ENCODE data around the gene CTU1.
"Not testable (repeated sequence)": the region's sequence is repeated elsewhere in the genome, so short reads cannot be mapped to it uniquely, and the experiment has no call there.

The CTU1 gene

DNA sequence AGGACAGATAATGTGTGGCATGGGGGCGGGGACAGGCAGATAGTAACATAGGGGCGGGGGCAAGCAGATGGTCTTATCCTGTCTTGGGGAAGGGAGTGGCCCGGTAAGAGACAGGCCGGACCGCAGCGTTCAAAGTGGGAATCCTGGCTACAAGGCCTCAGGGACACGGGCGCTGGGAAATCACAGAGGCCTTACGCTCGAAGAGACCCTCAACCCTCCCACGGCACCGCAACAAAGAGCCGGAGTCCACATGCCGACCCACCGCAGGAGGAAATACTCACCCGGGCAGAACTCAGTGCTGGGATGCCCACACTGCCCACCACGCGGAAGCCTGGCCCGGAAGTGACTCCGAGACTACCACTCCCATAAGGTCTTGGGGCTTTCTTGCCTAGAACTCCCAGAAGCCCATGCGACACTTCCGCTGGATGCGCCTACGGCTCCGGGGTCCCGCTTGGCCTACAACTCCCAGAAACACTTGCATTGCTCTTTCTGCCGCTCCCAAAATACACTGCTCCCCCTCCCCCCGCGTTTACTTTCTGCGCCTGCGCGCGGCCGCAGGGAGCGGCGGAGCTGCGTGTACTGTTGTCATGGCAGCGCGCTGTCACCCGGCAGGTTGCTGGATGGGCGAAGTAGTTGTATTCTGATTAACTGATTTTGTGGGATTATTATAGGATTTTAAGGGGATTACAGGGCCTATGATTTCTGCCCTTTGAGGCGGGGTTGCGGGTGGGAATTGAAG lies at the start of gene CTU1:
Gene CTU1, minus strand, starts transcription at position 344 of the 739 bp plus-strand sequence. CDS start 3,840 bp downstream, outside the sequence.
- peak; percentile 96 for DNase-seq

DNA sequence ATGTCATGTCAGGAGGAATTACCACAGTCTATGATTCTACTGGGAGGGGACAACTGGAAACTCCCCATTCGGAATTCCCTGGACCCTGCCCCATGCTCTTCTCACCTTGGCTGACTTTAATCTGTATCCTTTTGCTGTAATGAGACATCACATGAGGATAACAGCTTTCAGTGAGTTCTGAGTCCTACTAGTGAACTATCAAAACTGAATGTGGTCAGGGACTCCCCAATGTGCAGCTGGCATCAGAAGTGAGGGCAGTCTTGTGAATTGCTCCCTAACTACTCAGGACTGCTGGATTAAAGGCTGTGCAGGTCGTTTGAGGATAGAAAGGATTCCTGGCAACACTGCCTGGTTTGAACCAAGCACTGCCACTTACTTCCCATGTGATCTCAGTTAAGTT lies 49.1 kb upstream of the CTU1 start:
- DNase-seq, result no peak

DNA sequence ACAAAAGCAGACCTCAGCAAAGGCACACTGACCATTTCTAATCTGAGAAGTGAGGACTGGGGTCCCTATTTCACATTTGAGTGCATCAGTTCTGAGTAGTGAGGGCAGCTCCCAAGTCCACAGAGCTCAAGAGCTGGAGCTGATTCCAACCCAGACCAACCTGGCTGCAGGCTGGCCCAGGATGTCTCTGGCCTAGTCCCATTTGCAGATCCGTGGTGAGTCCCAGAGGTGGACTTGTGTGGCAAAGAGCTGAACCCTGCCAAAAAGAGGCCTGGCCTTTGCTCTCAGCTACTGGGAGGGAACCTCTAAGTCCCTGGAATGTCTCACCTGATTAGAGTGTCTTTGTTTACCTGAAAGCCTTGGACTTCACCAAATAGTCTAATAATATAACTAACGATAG lies 48.5 kb upstream of the CTU1 start:
- DNase-seq, result no peak

DNA sequence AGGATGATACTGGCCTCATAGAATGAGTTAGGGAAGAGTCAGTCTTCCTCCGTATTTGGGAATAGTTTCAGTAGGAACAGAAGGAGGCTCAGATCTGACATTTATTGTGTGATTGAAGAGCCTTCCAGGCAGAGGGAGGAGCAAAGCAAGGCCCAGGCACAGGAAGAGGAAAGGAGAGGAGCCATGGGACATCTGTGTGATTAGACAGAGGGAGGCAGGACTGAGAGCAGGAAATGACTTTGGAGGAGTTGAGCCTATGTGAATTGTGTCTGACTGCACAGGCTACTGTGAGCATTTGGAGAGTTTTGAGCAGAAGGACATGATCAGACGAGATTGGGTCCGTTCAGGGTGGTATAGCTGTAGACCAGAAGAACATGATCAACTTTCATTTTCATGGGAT lies 42.4 kb upstream of the CTU1 start:
- DNase-seq, result no peak

DNA sequence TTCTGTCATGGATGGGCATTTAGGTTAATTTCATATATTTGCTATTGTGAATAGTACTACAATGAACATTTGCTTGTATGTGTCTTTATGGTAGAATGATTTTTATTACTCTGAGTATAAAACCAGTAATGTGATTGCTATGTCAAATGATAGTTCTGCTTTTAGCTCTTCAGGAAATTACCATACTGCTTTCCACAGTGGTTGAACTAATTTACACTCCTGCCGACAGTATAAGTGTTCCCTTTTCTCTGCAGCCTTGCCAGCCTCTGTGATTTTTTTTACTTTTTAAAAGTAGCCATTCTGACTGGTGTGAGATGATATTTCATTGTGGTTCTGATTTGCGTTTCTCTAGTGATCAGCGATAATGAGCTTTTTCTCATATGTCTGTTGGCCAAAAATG lies 40.4 kb upstream of the CTU1 start:
- no peak for DNase-seq

DNA sequence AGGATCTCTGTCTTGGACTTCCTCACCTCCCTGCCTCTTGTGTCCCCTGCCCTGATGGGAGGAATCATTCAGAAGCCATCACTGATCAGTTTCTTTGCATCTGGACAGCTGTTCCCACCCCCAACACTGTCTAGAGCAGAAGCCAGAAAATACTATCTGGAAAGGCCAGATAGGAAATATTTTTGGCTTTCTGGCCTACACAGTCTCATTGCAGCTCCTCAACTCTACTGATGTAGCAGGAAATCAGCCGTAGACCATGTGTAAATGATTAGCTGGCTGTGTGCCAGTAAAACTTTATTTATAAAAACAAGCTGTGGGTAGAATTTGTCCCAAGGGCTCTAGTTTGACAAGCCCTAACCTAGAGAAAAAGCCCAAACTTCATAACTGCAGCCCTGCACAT lies 39.5 kb upstream of the CTU1 start:
- no peak for DNase-seq

DNA sequence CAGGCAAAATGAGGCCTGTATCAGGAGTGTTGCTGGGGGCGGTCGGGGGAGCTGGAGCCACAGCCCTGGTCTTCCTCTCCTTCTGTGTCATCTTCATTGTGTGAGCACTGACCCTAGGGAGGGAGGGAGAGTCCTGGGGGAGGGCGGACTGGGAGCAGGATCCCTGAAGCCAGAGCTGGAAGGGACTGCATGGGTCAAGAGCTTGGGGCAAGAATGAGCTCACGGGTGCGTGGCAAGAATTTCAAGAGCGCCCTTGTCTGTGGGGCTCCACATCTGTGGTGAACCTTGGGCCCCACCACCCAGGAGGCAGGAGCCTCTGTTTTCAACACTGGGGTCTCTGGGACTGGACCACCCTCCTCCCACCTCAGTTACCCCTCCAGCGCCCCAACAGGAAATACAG lies 38.5 kb upstream of the CTU1 start:
- DNase-seq, result no peak

DNA sequence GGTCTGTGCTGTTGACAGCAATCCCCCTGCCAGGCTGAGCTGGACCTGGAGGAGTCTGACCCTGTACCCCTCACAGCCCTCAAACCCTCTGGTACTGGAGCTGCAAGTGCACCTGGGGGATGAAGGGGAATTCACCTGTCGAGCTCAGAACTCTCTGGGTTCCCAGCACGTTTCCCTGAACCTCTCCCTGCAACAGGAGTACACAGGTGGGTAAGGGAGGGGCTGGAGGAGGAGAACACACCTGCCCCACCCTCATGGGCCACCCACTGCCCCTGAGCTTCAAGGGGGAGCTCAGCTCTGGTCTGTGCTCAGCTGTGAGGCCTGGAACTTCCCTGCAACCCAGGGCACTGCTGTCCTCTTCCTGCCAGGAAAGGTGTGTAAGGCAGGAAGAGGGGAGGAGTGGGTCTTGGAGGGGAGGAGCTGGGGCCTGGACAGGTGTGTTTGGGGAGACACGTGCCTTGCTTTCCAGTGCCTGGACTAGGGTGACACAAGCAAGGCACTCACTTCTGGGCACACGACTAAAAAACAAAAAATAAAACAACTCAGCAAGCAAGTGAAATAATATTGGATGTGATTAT lies 37.8 kb upstream of the CTU1 start:
- DNase-seq, result no peak

DNA sequence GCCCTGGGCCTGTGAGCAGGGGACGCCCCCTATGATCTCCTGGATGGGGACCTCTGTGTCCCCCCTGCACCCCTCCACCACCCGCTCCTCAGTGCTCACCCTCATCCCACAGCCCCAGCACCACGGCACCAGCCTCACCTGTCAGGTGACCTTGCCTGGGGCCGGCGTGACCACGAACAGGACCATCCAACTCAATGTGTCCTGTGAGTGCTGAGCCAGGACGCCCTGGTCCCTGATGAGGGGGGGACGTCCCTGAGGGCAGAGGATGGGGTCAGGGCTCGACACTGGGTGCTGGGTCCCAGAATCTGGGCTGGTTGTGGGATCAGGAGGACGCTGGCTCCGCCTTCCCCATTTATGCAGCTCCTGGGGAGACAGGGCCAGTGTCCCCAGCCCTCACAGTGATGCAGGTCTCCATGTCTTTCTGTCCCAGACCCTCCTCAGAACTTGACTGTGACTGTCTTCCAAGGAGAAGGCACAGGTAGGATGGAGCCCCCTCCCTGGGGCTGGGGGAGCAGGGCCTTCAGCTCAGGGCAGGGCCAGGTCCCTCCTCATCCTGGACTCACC lies 36.4 kb upstream of the CTU1 start:
- no peak for DNase-seq

DNA sequence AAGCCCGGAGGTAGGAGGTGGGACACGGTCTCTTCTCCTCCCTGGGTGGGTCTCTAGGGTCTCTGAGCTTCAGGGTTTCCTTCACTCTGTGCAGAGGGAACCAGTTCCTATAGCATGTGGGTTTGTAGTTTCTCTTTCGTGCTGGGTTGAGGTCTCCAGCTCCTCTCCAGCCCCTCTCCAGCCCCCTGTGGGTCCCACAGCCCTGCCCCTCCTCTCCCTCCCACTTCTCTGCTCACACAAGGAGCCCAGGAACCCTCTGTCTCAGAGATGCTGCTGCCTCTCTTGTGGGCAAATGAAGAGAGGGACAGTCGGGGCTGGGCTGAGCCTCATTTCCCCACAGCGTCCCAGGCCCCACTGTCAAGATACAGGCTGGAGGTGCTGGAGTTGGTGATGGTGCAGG lies 35.3 kb upstream of the CTU1 start:
- DNase-seq, result no peak

DNA sequence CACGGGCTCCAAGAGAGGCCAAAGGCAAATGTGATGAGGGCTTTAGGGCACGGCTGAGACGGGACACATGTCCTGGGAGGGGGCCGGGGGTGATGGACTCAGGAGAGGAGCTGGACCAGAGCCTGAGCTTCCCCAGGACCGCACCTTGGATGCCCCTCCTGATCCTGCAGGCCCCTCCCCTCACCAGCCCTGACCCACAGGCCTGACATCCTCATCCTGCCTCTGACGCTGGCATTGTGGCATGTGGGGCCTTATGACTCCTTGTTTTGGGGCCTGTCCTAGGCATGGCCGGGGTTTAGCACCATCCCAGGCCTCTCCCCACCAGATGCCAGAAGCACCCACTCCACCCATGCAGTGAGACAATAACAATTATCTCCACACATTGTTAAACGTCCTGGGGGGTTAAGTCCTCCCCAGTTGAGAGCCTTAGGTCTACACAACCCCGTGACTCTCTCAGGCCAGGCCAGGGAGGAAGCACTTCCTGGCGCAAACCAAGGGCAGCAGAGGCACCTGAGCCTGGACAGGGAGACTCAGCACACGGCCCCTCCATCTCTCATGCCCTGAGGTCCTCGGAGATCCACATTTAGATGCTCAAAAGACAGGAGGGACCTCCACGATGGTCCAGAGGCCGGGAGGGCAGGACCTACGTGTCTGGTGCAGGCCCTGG lies 34.7 kb upstream of the CTU1 start:
- not testable (repeated sequence) for DNase-seq

DNA sequence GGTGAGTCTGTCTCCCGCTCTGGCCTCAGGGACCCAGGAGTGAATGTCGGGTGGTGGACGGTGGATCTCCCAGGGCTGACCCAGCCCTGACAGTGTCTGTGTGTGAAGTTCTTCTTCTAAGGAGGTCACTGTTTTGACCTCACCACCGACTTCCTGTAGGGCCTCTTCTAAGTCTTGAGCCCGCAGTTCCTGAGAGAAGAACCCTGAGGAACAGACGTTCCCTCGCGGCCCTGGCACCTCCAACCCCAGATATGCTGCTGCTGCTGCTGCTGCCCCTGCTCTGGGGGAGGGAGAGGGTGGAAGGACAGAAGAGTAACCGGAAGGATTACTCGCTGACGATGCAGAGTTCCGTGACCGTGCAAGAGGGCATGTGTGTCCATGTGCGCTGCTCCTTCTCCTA lies 33.9 kb upstream of the CTU1 start, which contains the start of gene SIGLEC7:
Gene SIGLEC7, plus strand, starts transcription at position 183 of the 400 bp plus-strand sequence. Its CDS starts 69 bp downstream, at position 252.
- DNase-seq, result no peak

DNA sequence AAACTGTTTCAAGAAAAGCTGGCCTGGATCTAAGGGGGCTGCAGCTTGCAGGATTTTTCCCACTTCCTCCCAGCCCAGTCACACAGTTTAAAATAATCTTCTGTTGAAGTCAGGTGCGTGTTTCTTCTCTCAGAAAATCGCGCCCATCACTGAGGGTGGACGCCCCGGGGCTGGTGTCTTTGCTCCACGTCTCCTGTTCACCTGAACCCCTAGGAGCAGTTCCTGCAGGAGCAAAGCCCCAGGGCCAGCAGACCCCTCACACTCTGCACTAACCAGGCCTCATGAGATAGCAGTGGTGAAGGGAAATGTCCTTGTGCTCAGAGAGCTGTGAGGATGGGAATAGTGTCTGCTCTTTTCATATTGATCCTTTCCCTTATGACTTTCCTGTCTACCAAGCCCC lies 33.0 kb upstream of the CTU1 start:
- DNase-seq, result no peak

DNA sequence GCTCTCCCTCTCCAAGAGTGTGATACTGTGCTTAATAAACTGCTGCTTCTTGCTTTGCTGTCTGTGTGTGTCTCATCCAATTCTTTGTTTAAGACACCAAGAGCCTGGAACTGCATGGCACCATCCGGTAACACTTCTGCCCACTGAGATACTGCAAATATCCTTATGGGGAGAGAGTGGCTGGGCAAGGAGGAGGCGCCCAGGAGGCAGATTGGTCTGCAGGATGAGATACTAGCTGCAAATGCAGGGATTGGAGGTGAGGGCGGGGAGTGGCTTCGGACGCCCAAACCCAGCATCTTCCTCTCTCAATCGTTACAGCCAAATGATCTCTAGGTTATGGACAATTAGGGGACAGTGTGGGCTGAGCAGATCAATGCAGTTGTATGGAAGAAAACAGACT lies 32.2 kb upstream of the CTU1 start:
- no peak for DNase-seq

DNA sequence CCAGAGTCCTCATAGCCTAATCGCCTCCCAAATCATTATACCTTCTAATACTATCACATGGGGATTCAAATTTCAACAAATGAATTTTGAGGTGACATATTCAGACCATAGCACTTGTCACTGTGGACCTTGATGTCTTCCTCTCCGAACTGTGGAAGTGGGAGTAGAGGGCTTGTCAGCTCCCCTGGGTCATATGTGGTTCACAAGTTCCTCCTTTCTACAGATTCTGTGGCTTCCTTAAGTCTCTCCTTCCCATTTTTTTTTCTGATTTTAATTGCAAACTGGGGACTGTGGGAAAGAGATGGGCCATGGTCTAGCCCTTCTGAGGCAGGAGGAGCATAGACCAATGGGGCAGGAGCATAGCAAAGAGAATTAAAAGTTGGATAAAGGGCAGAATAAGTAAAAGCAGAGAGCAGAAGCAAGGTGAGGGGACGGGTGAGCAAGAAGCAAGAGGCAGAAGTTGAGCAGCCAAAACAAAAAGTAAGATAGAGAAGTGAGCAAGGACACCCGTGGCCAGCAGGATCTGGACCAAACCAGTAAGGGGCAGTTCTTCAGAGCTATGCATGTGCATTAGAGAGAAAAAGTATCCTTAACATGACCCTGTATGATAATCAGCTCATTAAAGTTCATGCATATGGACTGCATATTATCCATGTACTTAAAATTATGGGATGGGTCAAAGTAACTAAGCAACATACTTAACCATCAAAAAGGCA lies 31.2 kb upstream of the CTU1 start:
- no peak for DNase-seq

DNA sequence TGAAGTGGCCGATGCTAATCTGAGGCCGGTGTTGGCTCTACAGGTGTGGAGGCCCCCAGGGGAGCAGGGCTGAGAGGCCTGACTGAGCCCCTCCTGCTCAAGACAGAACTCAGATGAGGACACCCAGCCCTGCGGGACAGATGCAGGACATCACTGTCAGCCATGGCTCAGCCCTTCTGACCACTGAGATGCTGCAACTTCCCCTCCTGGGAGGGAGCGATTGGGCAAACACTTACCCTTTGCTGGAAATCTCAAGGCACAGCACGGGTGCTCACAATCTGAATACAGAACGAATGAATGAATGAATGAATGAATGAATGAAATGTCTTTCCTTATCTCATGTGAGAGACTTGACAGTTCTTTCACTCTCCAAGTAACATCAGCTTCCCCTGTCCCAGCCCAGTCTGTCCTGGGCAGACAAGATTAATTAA lies 30.4 kb upstream of the CTU1 start:
- DNase-seq, result no peak

DNA sequence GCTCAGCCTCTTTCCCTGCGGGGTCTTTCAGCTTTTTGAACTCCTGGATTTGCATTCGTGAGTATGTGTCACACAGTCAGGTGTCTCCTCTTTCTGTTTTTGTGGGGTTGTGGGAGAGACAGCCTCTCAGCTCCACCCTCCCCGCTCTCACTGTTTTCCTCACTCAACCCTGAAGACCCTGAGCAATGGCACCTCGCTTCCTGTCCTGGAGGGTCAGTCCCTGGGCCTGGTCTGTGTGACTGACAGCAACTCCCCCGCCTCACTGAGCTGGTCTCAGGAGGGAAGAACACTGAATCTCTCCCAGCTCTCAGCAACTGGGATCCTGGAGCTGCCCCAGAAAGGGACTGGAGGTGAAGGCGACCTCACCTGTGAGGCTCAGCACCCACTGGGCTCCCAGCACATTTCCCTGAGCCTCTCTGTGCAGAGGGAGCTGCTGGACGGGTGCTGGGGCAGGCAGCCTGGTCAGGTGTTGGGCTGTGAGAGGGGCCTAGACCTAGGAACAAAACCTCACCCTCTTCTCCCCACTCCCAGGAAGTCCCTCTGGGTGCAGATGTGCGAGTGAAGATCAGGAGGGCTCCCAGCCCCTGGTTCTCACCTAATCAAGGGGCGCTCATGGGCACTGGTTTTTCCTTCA lies 29.7 kb upstream of the CTU1 start:
- no peak for DNase-seq

DNA sequence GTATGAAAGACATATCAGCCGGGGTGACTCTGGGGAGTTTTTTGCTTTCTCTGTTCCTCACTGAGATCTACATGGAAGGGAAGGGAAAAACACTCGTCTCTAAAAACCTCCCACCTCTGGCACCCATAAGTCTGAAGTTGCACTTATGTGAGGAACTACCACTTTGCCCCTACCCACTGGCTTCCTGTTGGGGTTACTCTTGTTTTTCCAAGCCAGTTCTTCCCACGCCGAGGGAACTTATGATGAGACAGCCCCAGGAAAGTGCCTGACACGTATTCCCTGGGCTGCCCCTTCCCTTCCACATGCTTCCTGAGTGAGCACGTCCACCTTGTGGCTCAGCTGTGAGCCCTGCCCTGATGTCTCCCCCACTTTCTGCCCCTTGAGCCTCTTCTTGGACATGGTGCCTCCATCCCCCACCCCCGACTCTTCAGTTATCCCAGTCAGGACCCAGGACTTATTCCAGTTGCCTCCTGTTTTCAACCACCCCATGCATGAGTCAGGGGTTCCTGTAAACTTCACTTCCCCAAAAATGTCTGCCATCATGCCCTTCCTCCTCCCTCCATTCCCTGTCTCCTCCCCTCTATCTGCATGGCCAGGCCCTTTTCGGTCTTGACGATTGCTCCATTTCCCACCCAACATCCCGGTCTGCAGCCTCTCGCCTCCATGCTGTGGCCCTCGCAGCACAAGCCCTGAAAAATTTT lies 28.8 kb upstream of the CTU1 start:
- DNase-seq, result no peak

DNA sequence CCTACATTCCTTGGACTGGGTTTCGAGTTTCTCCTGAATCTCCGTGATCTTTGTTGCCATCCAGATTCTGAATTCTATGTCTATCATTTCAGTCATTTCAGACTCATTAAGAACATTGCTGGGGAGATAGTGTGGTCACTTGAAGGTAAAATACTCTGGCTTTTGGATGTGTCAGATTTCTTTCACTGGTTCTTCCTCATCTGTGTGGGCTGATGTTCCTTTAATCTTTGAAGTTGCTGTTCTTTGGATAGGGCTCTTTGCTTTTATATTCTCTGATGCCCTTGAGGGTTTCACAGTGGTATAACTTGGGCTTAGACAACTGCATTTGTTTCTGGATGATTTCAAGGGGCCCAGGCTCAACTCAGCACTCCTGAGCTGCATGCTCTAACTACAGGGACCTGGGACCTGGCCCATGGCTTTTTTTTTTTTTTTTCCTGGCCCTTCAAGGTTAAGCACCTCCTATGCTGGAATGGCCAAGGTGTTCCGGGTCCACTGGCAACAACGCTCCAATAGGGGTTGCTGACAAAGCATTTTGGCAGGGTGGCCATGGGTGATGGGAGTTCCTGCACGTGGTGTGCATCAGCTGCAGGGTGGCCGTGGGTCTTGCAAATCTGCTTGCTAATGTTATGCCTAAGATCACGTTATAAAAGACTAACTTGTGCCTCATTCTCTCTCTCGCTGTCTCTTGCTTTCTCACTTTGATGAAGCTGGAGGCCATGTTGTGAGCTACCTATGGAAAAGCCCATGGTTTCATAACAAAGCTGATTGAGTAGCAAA lies 28.0 kb upstream of the CTU1 start:
- DNase-seq, result no peak

DNA sequence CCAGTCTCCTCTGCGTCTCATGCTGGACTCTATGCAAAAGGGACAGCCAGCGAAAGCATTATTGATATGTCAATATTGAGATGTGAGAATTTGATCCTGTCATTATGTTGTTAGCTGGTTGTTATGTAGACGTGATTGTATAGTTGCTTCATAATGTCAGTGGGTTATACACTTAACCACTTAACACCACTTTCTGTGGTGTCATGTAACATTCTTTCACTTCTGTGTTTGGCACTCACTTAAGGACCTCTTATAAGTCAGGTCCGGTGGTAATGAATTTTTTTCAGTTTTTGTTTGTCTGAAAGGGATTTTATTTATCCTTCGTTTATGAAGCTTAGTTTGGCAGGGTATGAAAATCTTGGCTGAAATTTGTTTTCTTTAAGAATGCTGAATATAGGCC lies 26.8 kb upstream of the CTU1 start:
- no peak for DNase-seq

Measured in NCI-H1092 treated with DMSO at 0.1 percent for 48 hours (cell line).